ENCODE results near the gene MAT2B. TPM values are rescaled to one million over a fixed set of nuclear protein-coding genes. Genes with fewer than 3 reads are reported as not detected.
A peak's percentile ranks its signal among the peaks of the same experiment; 100 is the strongest.

Gene MAT2B
- 10 to 100 TPM; 63.4 to 86.7 TPM for total RNA-seq

DNA sequence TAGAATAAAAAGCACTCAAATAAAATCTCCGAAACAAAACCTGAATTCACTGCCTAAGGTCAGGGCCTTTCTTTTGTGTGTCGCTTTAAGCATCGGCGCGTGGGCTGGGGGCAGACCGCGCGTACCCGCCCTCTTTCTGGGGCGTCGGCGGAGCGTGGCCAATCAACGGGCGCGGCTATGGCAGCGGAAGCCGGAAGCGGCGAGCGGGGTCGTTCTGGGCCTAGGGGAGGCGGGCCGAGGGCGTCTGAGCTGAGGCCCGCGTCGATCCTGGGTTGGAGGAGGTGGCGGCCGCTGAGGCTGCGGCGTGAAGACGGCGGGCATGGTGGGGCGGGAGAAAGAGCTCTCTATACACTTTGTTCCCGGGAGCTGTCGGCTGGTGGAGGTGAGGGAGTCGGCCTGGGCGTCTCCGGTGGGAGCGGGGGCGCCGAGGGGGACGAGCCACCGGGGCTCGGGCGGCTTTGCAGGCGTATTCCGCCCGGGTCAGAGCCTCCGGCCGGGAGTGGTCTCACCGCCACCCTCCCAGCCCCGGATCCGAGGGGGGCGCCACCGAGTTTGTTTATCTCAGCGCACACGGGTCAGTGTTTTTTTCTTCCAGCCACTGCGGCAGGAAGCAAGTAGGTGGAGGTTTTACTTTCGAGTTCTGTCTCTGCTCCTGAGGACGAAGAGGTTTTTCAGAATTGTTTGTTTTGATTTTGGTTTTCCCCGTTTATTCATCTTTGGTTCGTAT, at the start of gene MAT2B:
Gene MAT2B, plus strand, starts transcription at position 252 of the 727 bp plus-strand sequence. Its CDS starts 68 bp downstream, at position 320.
- TF ChIP-seq, protein P1, sequence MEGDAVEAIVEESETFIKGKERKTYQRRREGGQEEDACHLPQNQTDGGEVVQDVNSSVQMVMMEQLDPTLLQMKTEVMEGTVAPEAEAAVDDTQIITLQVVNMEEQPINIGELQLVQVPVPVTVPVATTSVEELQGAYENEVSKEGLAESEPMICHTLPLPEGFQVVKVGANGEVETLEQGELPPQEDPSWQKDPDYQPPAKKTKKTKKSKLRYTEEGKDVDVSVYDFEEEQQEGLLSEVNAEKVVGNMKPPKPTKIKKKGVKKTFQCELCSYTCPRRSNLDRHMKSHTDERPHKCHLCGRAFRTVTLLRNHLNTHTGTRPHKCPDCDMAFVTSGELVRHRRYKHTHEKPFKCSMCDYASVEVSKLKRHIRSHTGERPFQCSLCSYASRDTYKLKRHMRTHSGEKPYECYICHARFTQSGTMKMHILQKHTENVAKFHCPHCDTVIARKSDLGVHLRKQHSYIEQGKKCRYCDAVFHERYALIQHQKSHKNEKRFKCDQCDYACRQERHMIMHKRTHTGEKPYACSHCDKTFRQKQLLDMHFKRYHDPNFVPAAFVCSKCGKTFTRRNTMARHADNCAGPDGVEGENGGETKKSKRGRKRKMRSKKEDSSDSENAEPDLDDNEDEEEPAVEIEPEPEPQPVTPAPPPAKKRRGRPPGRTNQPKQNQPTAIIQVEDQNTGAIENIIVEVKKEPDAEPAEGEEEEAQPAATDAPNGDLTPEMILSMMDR (IDR thresholded peaks at IDR 0.05): peak; percentile 36
- Histone ChIP-seq H3K9me3 (no peaks in the 10 kb centered on the region), H3K4me3 (peak within 1 kb of the TSS; percentile 78), H3K4me1 (peaks cover 3% of the 10 kb centered on the region), H3K27me3 (no peaks in the 10 kb centered on the region), H3K27ac (peak within 1 kb of the TSS; percentile 100), H3K36me3 (no peaks in the 10 kb centered on the region), H3K9ac (ENCODE audit: low read depth in 2 of 2, low read length in 2 of 2) (peak within 1 kb of the TSS; percentile 89 to 91)
- intact Hi-C loops (cut with DNase I): loop anchor here (5.0 kb wide), 1 partner anchor 43 kb away; the partner anchor contains the start of genes HMMR and NUDCD2
- peak; percentile 96 for DNase-seq

DNA sequence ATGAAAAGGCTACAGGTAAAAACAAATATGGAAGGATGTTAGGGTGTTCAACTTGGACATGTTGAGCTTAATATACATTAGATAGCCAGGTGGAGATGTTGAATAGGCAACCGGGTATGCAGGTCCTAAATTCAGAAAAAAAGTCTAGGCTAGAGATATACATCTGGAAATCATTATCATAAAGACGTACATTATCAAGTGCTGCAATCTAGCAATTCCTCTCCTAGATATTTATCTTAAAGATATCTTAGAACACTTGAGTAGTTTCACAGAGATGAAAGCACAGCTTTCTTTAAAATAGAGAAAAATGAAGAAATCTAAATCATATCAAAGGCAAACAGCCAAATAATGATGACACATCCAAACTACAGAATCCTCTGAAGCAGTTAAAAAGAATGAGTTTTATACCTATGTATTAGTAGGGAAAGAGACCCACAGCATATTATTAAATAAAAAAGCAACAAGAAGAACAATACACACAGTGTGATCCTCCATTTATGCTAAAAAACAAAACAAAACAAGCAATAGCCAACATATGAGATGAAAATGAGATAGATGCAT, 49.3 kb upstream of the MAT2B start:
- Histone ChIP-seq H3K9ac (ENCODE audit: low read depth in 2 of 2, low read length in 2 of 2) (no peak overlapping the region), H3K27ac (no peak overlapping the region), H3K4me3 (no peak overlapping the region), H3K36me3 (no peaks in the 10 kb centered on the region), H3K9me3 (no peaks in the 10 kb centered on the region), H3K27me3 (no peaks in the 10 kb centered on the region), H3K4me1 (peaks cover 4% of the 10 kb centered on the region)
- intact Hi-C loops (cut with DNase I): no loop called here
- no peak for DNase-seq
- TF ChIP-seq, protein P1 (IDR thresholded peaks at IDR 0.05): no peak

- Histone ChIP-seq H3K4me3 (no peak overlapping the region), H3K9ac (ENCODE audit: low read depth in 2 of 2, low read length in 2 of 2) (no peak overlapping the region), H3K9me3 (no peaks in the 10 kb centered on the region), H3K27ac (no peak overlapping the region), H3K4me1 (peaks cover 5% of the 10 kb centered on the region), H3K36me3 (no peaks in the 10 kb centered on the region), H3K27me3 (no peaks in the 10 kb centered on the region)
- intact Hi-C loops (cut with DNase I): no loop called here
- DNase-seq: no peak
- TF ChIP-seq, protein P1 (IDR thresholded peaks at IDR 0.05): no peak
Observed at GRCh38 chr5:163456840-163457239, 48.6 kb upstream of the MAT2B start.

DNA sequence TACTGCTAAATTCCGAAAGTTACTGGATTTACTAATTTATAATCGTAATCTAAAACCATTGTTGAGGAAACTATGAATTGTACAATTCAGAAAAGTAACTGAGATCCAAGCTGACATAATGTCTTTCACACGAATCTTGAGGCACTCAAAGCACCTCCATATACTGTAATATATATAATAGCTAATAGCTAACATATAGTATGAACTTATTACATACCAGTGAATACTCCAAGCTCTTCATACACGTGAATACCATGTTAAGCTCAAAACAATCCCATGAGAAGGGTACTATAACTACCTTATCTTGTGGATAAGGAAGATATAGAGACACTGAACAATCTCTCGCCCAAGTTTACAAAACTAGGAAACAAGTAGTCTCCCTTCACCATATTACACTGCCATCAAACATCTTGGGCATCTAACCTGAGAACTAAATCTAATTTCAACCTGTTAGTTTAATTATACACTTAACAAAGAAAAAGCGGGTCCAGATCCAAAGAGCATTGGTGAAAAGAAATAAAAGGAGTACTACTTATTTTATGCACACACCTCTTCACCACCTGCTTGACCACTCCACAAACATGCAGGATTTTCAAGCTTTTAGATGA, 46.5 kb upstream of the MAT2B start:
- no peak for DNase-seq
- H3K9me3 ChIP-seq: no peaks in the 10 kb centered on the region
- peaks cover 5% of the 10 kb centered on the region for H3K4me1 ChIP-seq
- intact Hi-C loops (cut with DNase I): no loop called here
- peak overlapping the region; percentile 90 for H3K9ac ChIP-seq (ENCODE audit: low read depth in 2 of 2, low read length in 2 of 2)
- no peaks in the 10 kb centered on the region for H3K27me3 ChIP-seq
- H3K4me3 ChIP-seq: peak overlapping the region; percentile 68
- peak overlapping the region; percentile 80 for H3K27ac ChIP-seq
- TF ChIP-seq, protein P1 (IDR thresholded peaks at IDR 0.05): no peak
- H3K36me3 ChIP-seq: no peaks in the 10 kb centered on the region

DNA sequence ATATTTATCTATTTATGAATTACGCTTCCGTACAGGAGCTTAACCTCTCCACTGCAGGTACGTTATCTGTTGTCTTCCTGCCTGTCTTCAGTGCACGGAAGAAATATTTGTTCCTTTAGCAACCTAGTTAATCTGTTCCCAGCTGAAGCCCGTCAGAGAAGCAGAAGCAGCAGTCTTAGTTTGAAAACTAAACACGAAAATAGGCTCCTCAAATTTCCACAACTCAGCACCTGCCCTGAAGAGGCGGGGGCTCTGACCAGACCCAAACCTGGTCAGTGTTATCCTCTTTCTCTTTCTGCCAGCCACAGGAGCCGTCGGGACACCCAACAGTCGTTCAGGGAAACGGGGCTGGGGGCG, 46.0 kb upstream of the MAT2B start:
- peaks cover 5% of the 10 kb centered on the region for H3K4me1 ChIP-seq
- no peaks in the 10 kb centered on the region for H3K36me3 ChIP-seq
- peak overlapping the region; percentile 90 for H3K9ac ChIP-seq (ENCODE audit: low read depth in 2 of 2, low read length in 2 of 2)
- H3K4me3 ChIP-seq: peak overlapping the region; percentile 68
- H3K27ac ChIP-seq: peak overlapping the region; percentile 80
- H3K9me3 ChIP-seq: no peaks in the 10 kb centered on the region
- TF ChIP-seq, protein P1 (IDR thresholded peaks at IDR 0.05): no peak
- no peaks in the 10 kb centered on the region for H3K27me3 ChIP-seq
- no peak for DNase-seq
- intact Hi-C loops (cut with DNase I): no loop called here

Data from colonic mucosa (tissue), 4 donors.